ENCODE measurements around the gene KAT7. TPM values are rescaled to one million over a fixed set of nuclear protein-coding genes. Genes with fewer than 3 reads are reported as not detected.

The KAT7 gene
- total and polyA plus RNA-seq, 2 of the 8 experiments (the other 6 are each of a cell fraction or from before 2014, with no cell fraction given): 90.9 to 139 TPM

DNA sequence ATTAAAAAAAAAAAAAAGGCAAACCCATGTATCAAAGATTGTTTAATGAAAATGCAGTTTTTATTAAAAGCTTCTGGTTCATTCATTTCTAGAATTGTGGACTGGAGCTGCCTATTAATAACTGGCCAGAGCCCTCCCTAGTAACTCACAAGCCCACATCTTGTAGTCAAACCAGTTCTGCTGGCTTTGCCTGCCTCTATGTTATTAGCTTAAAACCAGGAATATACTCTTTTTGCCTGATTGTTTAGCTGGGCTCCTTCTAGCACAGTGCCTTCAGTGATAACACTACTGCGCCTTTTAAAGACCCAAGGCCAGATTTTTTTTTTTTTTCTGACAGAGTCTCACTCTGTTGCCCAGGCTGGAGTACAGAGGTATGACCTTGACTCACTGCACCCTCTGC, 33.4 kb downstream of the KAT7 start:
- CTCF ChIA-PET (ENCODE audit: partially characterized antibody): interaction anchor here (0.6 to 1.2 kb wide), 5 partner anchors 18 to 205 kb away, joined by 3 to 6 read pairs (median 3); partner anchors contain the start of gene SLC35B1
- H3K79me2 ChIP-seq (ENCODE audit: control insufficient read depth in 1 of 2, insufficient read depth in 2 of 2, low read length in 2 of 2): peaks cover 0 to 34% of the 10 kb centered on the region in 2 experiments; a peak in 3 of 4 replicates
- no peak overlapping the region for H3K9ac ChIP-seq (replicated peaks in 1 of 4; ENCODE audit: extremely low read depth in 1 of 4, low read depth in 3 of 4, low read length in 3 of 4)
- TF ChIP-seq SAP30 (IDR thresholded peaks at IDR 0.05; ENCODE audit: insufficient read depth, insufficient replicate concordance, low read length) (no peak), POU5F1 (IDR thresholded peaks at IDR 0.05; ENCODE audit: low read depth, low read length) (no peak), NANOG (IDR thresholded peaks at IDR 0.05; ENCODE audit: insufficient read depth, low read depth, low read length, poor library complexity, severe bottlenecking) (no peak), SRF (IDR thresholded peaks at IDR 0.05; ENCODE audit: low read depth, low read length) (no peak), GABPA (IDR thresholded peaks at IDR 0.05; ENCODE audit: borderline replicate concordance, insufficient read depth, low read length) (no peak), SUZ12 (IDR thresholded peaks at IDR 0.05; ENCODE audit: low read length) (no peak), KDM5A (IDR thresholded peaks at IDR 0.05; ENCODE audit: low read length) (no peak), GTF2F1 (IDR thresholded peaks at IDR 0.05; ENCODE audit: borderline replicate concordance, low read depth, low read length) (no peak), JUN (IDR thresholded peaks at IDR 0.05; ENCODE audit: low read depth, low read length) (no peak), ASH2L (IDR thresholded peaks at IDR 0.05; ENCODE audit: low read length) (no peak), PHF8 (conservative IDR thresholded peaks at IDR 0.05; ENCODE audit: low read depth, low read length) (no peak), TEAD4 (IDR thresholded peaks at IDR 0.05; ENCODE audit: low read depth, low read length) (no peak)
- TF ChIP-seq, protein P1, sequence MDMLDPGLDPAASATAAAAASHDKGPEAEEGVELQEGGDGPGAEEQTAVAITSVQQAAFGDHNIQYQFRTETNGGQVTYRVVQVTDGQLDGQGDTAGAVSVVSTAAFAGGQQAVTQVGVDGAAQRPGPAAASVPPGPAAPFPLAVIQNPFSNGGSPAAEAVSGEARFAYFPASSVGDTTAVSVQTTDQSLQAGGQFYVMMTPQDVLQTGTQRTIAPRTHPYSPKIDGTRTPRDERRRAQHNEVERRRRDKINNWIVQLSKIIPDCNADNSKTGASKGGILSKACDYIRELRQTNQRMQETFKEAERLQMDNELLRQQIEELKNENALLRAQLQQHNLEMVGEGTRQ (IDR thresholded peaks at IDR 0.05; ENCODE audit: low read length): no peak

More for the DNA sequence above, 33.4 kb downstream of the KAT7 start:
- no peaks in the 10 kb centered on the region for H3K23me2 ChIP-seq (ENCODE audit: low read depth, low read length)
- H3K36me3 ChIP-seq (ENCODE audit: control insufficient read depth in 2 of 4, insufficient read depth in 4 of 4, low read length in 3 of 4): peaks cover 32 to 73% (median 57%) of the 10 kb centered on the region in 4 experiments
- no peak overlapping the region for H2AK5ac ChIP-seq (ENCODE audit: low read depth, low read length)
- no peaks in the 10 kb centered on the region for H3K9me3 ChIP-seq (ENCODE audit: insufficient read depth in 2 of 2, low read depth in 1 of 2, low read length in 1 of 2)
- POLR2A ChIA-PET (ENCODE audit: partially characterized antibody): interaction anchor here (0.6 to 2.9 kb wide), 5 partner anchors 8 to 114 kb away, joined by 3 to 13 read pairs (median 3); partner anchors contain the start of genes KAT7 and SLC35B1
- no peak overlapping the region for H3K18ac ChIP-seq (ENCODE audit: extremely low read depth, low read length)
- H3K27me3 ChIP-seq (replicated peaks in 1 of 4; ENCODE audit: control insufficient read depth in 3 of 4, extremely low read depth in 1 of 4, insufficient read depth in 3 of 4, low read length in 3 of 4): no peaks in the 10 kb centered on the region
- no peak overlapping the region for H3K4ac ChIP-seq (replicated peaks; ENCODE audit: insufficient read length, low read depth, low read length)
- no peak overlapping the region for H2BK15ac ChIP-seq (ENCODE audit: low read length)
- peaks cover 3% of the 10 kb centered on the region for H3K79me1 ChIP-seq (ENCODE audit: low read depth, low read length)
- no peak overlapping the region for H3K56ac ChIP-seq (replicated peaks; ENCODE audit: insufficient read length, low read depth, low read length)
- no peak overlapping the region for H3K4me3 ChIP-seq (ENCODE audit: extremely low read depth in 1 of 4, insufficient read depth in 2 of 4, low read depth in 3 of 4, low read length in 4 of 4)
- H2BK20ac ChIP-seq (ENCODE audit: low read length): no peak overlapping the region
- H3K14ac ChIP-seq (ENCODE audit: insufficient read length): no peak overlapping the region
- no peak overlapping the region for H4K8ac ChIP-seq (ENCODE audit: extremely low read depth, insufficient read depth, low read length)
- 94% methylated on average over 1 of the region's 1 CpG; no CpG with 5 or more reads in 1 of the 2 experiments for WGBS, 2 experiments (ENCODE audit: extremely low coverage in 1 of 2, insufficient coverage in 1 of 2, insufficient read length in 1 of 2, insufficient replicate concordance in 2 of 2, low coverage in 1 of 2, low lambda C conversion rate in 2 of 2, missing lambda C conversion rate in 1 of 2)
- DNase-seq (ENCODE audit: low read depth in 1 of 2, low spot score in 2 of 2) (no peak), FAIRE-seq (no peak)
- no peak overlapping the region for H2BK120ac ChIP-seq (replicated peaks; ENCODE audit: low read depth, low read length)
- peaks cover 0 to 17% (median 10%) of the 10 kb centered on the region in 4 experiments; a peak in 5 of 7 replicates for H3K4me1 ChIP-seq (replicated peaks in 1 of 4; ENCODE audit: control insufficient read depth in 3 of 4, insufficient read depth in 4 of 4, low read length in 3 of 4)
- H3K4me2 ChIP-seq (ENCODE audit: insufficient read depth in 1 of 2, low read depth in 2 of 2, low read length in 2 of 2): no peak overlapping the region
- H2BK12ac ChIP-seq (ENCODE audit: low read depth, low read length): no peak overlapping the region
- H2AFZ ChIP-seq (ENCODE audit: low read length): no peak overlapping the region
- H2BK5ac ChIP-seq (ENCODE audit: low read depth, low read length): no peak overlapping the region
- no peak overlapping the region for H4K91ac ChIP-seq (replicated peaks; ENCODE audit: insufficient read length, low read length)
- H4K20me1 ChIP-seq (replicated peaks in 1 of 2; ENCODE audit: control insufficient read depth in 1 of 2, insufficient read depth in 2 of 2, low read length in 2 of 2): peaks cover 0 to 2% of the 10 kb centered on the region in 2 experiments
- H3K23ac ChIP-seq (ENCODE audit: insufficient read length): no peak overlapping the region
- no peak overlapping the region for H3K27ac ChIP-seq (ENCODE audit: low read depth, low read length)
- no peak overlapping the region for H4K5ac ChIP-seq (ENCODE audit: insufficient read length, low read depth, low read length)

All from H1 (cell line).